OCI-LY7 (cell line): ENCODE results near the gene TMX4.

Experiments
- EZH2phosphoT487 ChIP-seq: fragments of 200-600 bp; sonication (generic); IDR thresholded peaks from 2 replicates; pipeline ENCODE4 v1.6.1; 2018; ENCODE audit warnings: low read depth, borderline replicate concordance, mild to moderate bottlenecking, mixed run types, antibody characterized with exemption, low read length, moderate library complexity, mixed read lengths
- TF ChIP-seq, protein P1 (sequence below): fragments of 200-600 bp; sonication (generic); conservative IDR thresholded peaks from 2 replicates; pipeline ENCODE4 v1.5.1; 2014; ENCODE audit warnings: mild to moderate bottlenecking, antibody characterized with exemption, low read length, moderate library complexity, mixed read lengths

DNA sequence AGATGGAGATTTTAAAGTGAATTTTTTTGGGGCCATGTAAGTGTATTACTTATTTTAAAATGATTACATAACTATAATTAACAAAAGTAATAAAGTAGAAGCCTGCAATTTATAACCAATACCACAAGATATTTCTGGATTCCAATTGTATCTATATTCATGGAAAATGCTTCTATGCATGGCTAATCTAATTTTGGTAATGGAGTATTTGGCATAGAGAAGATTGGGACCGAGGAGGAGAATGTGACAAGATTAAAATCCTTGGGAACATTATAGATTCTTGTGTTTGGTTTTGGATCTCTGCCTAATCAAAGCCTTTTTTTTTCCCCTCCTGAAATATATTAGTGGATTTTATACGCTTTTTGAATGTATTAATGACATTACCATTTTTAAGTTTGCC is 12.9 kb upstream of the TMX4 start:
- TF ChIP-seq, protein P1, sequence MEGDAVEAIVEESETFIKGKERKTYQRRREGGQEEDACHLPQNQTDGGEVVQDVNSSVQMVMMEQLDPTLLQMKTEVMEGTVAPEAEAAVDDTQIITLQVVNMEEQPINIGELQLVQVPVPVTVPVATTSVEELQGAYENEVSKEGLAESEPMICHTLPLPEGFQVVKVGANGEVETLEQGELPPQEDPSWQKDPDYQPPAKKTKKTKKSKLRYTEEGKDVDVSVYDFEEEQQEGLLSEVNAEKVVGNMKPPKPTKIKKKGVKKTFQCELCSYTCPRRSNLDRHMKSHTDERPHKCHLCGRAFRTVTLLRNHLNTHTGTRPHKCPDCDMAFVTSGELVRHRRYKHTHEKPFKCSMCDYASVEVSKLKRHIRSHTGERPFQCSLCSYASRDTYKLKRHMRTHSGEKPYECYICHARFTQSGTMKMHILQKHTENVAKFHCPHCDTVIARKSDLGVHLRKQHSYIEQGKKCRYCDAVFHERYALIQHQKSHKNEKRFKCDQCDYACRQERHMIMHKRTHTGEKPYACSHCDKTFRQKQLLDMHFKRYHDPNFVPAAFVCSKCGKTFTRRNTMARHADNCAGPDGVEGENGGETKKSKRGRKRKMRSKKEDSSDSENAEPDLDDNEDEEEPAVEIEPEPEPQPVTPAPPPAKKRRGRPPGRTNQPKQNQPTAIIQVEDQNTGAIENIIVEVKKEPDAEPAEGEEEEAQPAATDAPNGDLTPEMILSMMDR: no peak
- TF ChIP-seq EZH2phosphoT487: no peak
